ENCODE measurements around the gene RAPGEF4.

DNA sequence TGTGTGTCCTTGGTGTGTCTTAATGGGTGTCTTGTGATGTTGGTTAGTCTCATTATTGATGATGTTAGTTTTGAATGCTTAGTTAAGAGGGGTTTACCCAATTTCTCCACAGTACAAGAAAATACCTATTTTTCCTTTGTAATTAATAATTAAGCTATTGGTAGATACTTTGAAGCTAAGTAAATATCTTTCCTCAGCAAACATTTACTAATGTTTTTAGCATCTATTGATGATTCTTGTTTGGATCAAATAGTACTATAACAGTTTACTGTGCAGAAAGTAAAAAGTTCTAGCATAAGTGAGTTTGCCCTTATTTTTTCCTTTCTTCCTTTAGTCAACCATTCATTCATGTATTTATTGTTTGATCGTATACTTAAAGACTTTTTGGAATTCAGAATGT lies 359.1 kb downstream of the RAPGEF4 start:
- TF ChIP-seq POLR2A (IDR thresholded peaks at IDR 0.05; ENCODE audit: control extremely low read depth in 1 of 2, low read depth in 2 of 2, low read length in 2 of 2) (no peak), SRF (IDR thresholded peaks at IDR 0.05; ENCODE audit: low read depth, low read length) (no peak)
- TF ChIP-seq, protein P1, sequence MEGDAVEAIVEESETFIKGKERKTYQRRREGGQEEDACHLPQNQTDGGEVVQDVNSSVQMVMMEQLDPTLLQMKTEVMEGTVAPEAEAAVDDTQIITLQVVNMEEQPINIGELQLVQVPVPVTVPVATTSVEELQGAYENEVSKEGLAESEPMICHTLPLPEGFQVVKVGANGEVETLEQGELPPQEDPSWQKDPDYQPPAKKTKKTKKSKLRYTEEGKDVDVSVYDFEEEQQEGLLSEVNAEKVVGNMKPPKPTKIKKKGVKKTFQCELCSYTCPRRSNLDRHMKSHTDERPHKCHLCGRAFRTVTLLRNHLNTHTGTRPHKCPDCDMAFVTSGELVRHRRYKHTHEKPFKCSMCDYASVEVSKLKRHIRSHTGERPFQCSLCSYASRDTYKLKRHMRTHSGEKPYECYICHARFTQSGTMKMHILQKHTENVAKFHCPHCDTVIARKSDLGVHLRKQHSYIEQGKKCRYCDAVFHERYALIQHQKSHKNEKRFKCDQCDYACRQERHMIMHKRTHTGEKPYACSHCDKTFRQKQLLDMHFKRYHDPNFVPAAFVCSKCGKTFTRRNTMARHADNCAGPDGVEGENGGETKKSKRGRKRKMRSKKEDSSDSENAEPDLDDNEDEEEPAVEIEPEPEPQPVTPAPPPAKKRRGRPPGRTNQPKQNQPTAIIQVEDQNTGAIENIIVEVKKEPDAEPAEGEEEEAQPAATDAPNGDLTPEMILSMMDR (IDR thresholded peaks at IDR 0.05; ENCODE audit: control extremely low read depth in 1 of 3, insufficient read depth in 1 of 3, low read depth in 1 of 3, low read length in 3 of 3) = no peak
- TF ChIP-seq, protein P2, sequence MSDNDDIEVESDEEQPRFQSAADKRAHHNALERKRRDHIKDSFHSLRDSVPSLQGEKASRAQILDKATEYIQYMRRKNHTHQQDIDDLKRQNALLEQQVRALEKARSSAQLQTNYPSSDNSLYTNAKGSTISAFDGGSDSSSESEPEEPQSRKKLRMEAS (IDR thresholded peaks at IDR 0.05) = no peak
- TF ChIP-seq, protein P3, sequence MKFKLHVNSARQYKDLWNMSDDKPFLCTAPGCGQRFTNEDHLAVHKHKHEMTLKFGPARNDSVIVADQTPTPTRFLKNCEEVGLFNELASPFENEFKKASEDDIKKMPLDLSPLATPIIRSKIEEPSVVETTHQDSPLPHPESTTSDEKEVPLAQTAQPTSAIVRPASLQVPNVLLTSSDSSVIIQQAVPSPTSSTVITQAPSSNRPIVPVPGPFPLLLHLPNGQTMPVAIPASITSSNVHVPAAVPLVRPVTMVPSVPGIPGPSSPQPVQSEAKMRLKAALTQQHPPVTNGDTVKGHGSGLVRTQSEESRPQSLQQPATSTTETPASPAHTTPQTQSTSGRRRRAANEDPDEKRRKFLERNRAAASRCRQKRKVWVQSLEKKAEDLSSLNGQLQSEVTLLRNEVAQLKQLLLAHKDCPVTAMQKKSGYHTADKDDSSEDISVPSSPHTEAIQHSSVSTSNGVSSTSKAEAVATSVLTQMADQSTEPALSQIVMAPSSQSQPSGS (IDR thresholded peaks at IDR 0.05; ENCODE audit: low read length) = no peak

Data from H1 (cell line).